ENCODE results near the gene KNTC1.
"Not testable (repeated sequence)": the region's sequence is repeated elsewhere in the genome, so short reads cannot be mapped to it uniquely, and the experiment has no call there.

Gene KNTC1

GRCh38 chr12:122646517-122647217, 119.6 kb downstream of the KNTC1 start:
- H2AK5ac ChIP-seq (ENCODE audit: low read length), result no peak overlapping the region
- H3K4me2 ChIP-seq (ENCODE audit: low read length), result no peak overlapping the region
- no peak overlapping the region for H3K9ac ChIP-seq (ENCODE audit: low read length)
- H4K8ac ChIP-seq (ENCODE audit: low read depth, low read length), result peak overlapping the region; percentile 14
- DNase-seq, result no peak
- no peak overlapping the region for H3K27ac ChIP-seq (ENCODE audit: low read depth, low read length)
- H3K4ac ChIP-seq (ENCODE audit: low read depth, low read length), result no peak overlapping the region
- H3K36me3 ChIP-seq (ENCODE audit: control insufficient read depth, insufficient read depth, low read length), result no peaks in the 10 kb centered on the region
- no CpG with 5 or more reads among the region's 8 CpGs for WGBS (ENCODE audit: extremely low coverage, insufficient coverage, low lambda C conversion rate)
- H3K18ac ChIP-seq (ENCODE audit: low read length), result no peak overlapping the region
- H3K23ac ChIP-seq (ENCODE audit: low read length), result no peak overlapping the region
- no peak overlapping the region for H3K56ac ChIP-seq (ENCODE audit: low read length)
- H2BK15ac ChIP-seq (replicated peaks; ENCODE audit: low read depth), result no peak overlapping the region
- H3K4me3 ChIP-seq (ENCODE audit: low read length), result no peak overlapping the region
- no peak overlapping the region for H2BK5ac ChIP-seq (ENCODE audit: low read length)
- H4K5ac ChIP-seq (ENCODE audit: low read length), result no peak overlapping the region
- no peaks in the 10 kb centered on the region for H3K27me3 ChIP-seq (ENCODE audit: insufficient read depth, low read length, poor library complexity)
- no peaks in the 10 kb centered on the region for H3K79me1 ChIP-seq (ENCODE audit: low read length)
- no peaks in the 10 kb centered on the region for H3K79me2 ChIP-seq (ENCODE audit: control insufficient read depth, insufficient read depth, low read length)
- H3K4me1 ChIP-seq (ENCODE audit: control insufficient read depth, low read depth, low read length), result no peaks in the 10 kb centered on the region
- no peak overlapping the region for H2BK120ac ChIP-seq (ENCODE audit: low read depth, low read length)

DNA sequence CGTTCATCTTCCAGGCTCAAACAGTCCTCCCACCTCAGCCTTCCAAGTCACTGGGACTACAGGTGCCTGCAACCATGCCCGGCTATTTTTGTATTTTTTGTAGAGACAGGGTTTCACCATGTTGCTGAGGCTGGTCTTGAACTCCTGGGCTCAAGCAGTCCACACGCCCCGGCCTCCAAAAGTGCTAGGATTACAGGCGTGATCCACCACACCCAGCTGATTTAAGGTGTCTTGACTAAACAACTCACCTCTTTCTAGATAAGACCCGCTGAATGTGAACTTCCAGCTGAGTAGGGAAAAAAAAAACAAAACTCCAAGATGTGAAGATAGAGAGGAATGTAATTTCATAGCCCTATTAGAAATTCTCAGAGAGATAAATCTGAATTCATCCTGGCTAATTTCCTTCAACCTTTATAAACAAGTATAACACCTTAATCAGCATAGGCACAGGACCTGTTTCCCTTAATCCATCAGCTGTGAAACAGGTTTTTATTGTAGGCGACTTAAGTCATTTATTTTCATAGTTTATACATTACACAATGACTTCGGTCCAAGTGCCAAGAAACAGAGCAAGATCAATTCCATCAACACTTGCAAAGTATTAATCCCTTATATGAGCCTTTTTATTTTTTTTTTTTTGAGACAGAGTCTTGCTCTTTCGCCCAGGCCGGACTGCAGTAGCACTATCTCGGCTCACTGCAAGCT, 124.6 kb downstream of the KNTC1 start:
- H3K4me2 ChIP-seq (ENCODE audit: low read length), result no peak overlapping the region
- H3K4ac ChIP-seq (ENCODE audit: low read depth, low read length), result no peak overlapping the region
- no peak overlapping the region for H4K5ac ChIP-seq (ENCODE audit: low read length)
- no peak overlapping the region for H2BK120ac ChIP-seq (ENCODE audit: low read depth, low read length)
- H3K27me3 ChIP-seq (ENCODE audit: insufficient read depth, low read length, poor library complexity), result no peaks in the 10 kb centered on the region
- no peak overlapping the region for H2BK15ac ChIP-seq (replicated peaks; ENCODE audit: low read depth)
- DNase-seq, result no peak
- H4K8ac ChIP-seq (ENCODE audit: low read depth, low read length), result no peak overlapping the region
- H3K36me3 ChIP-seq (ENCODE audit: control insufficient read depth, insufficient read depth, low read length), result no peaks in the 10 kb centered on the region
- no peak overlapping the region for H2AK5ac ChIP-seq (ENCODE audit: low read length)
- WGBS (ENCODE audit: extremely low coverage, insufficient coverage, low lambda C conversion rate), result no CpG with 5 or more reads among the region's 11 CpGs
- no peaks in the 10 kb centered on the region for H3K79me2 ChIP-seq (ENCODE audit: control insufficient read depth, insufficient read depth, low read length)
- H3K9ac ChIP-seq (ENCODE audit: low read length), result no peak overlapping the region
- H3K23ac ChIP-seq (ENCODE audit: low read length), result no peak overlapping the region
- H3K4me1 ChIP-seq (ENCODE audit: control insufficient read depth, low read depth, low read length), result no peaks in the 10 kb centered on the region
- no peak overlapping the region for H3K4me3 ChIP-seq (ENCODE audit: low read length)
- H3K79me1 ChIP-seq (ENCODE audit: low read length), result no peaks in the 10 kb centered on the region
- no peak overlapping the region for H3K18ac ChIP-seq (ENCODE audit: low read length)
- no peak overlapping the region for H3K56ac ChIP-seq (ENCODE audit: low read length)
- no peak overlapping the region for H3K27ac ChIP-seq (ENCODE audit: low read depth, low read length)
- no peak overlapping the region for H2BK5ac ChIP-seq (ENCODE audit: low read length)

- not testable (repeated sequence) for H3K9ac ChIP-seq (ENCODE audit: low read length); H2BK15ac ChIP-seq (replicated peaks; ENCODE audit: low read depth); H3K23ac ChIP-seq (ENCODE audit: low read length); H2BK5ac ChIP-seq (ENCODE audit: low read length); H3K4ac ChIP-seq (ENCODE audit: low read depth, low read length); H3K36me3 ChIP-seq (ENCODE audit: control insufficient read depth, insufficient read depth, low read length); H3K27me3 ChIP-seq (ENCODE audit: insufficient read depth, low read length, poor library complexity); H3K56ac ChIP-seq (ENCODE audit: low read length); H3K79me2 ChIP-seq (ENCODE audit: control insufficient read depth, insufficient read depth, low read length); H3K4me3 ChIP-seq (ENCODE audit: low read length); DNase-seq; H4K8ac ChIP-seq (ENCODE audit: low read depth, low read length); H3K79me1 ChIP-seq (ENCODE audit: low read length); H3K4me2 ChIP-seq (ENCODE audit: low read length); H3K18ac ChIP-seq (ENCODE audit: low read length); H2BK120ac ChIP-seq (ENCODE audit: low read depth, low read length); H3K4me1 ChIP-seq (ENCODE audit: control insufficient read depth, low read depth, low read length); H4K5ac ChIP-seq (ENCODE audit: low read length); H3K27ac ChIP-seq (ENCODE audit: low read depth, low read length); H2AK5ac ChIP-seq (ENCODE audit: low read length)
- WGBS (ENCODE audit: extremely low coverage, insufficient coverage, low lambda C conversion rate), result no CpG with 5 or more reads among the region's 8 CpGs
Observed at GRCh38 chr12:122653291-122653690, 126.2 kb downstream of the KNTC1 start.

DNA sequence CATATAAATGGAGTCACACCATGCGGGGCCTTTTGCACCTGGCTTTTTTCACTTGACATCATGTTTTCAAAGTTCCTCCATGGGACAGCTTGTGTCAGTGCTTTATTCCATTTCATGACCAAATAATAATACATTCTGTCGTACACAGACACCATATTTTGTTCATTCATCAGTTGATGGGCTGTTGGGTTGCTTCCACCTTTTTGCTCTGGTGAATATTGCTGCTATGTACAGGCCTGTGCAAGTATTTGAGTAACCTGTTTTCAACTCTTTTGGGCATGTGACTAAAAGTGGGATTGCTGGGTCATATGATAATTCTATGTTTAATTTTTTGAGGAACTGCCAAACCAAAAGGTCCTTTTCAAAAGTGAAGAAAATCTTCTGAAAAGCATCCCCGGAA, 129.2 kb downstream of the KNTC1 start:
- no peaks in the 10 kb centered on the region for H3K79me1 ChIP-seq (ENCODE audit: low read length)
- WGBS (ENCODE audit: extremely low coverage, insufficient coverage, low lambda C conversion rate), result no CpG with 5 or more reads among the region's 3 CpGs
- H2BK120ac ChIP-seq (ENCODE audit: low read depth, low read length), result no peak overlapping the region

GRCh38 chr12:122659579-122659978, 132.5 kb downstream of the KNTC1 start:
- Histone ChIP-seq H3K23ac (ENCODE audit: low read length) (no peak overlapping the region), H2BK15ac (replicated peaks; ENCODE audit: low read depth) (no peak overlapping the region), H2BK5ac (ENCODE audit: low read length) (no peak overlapping the region), H3K79me1 (ENCODE audit: low read length) (no peaks in the 10 kb centered on the region), H3K27ac (ENCODE audit: low read depth, low read length) (no peak overlapping the region), H3K36me3 (ENCODE audit: control insufficient read depth, insufficient read depth, low read length) (no peaks in the 10 kb centered on the region), H3K4me3 (ENCODE audit: low read length) (no peak overlapping the region), H3K27me3 (ENCODE audit: insufficient read depth, low read length, poor library complexity) (no peaks in the 10 kb centered on the region), H3K4me2 (ENCODE audit: low read length) (no peak overlapping the region), H4K5ac (ENCODE audit: low read length) (no peak overlapping the region), H3K56ac (ENCODE audit: low read length) (no peak overlapping the region), H2BK120ac (ENCODE audit: low read depth, low read length) (no peak overlapping the region), H4K8ac (ENCODE audit: low read depth, low read length) (no peak overlapping the region), H3K9ac (ENCODE audit: low read length) (no peak overlapping the region), H3K4me1 (ENCODE audit: control insufficient read depth, low read depth, low read length) (no peaks in the 10 kb centered on the region), H3K4ac (ENCODE audit: low read depth, low read length) (no peak overlapping the region), H3K18ac (ENCODE audit: low read length) (no peak overlapping the region), H3K79me2 (ENCODE audit: control insufficient read depth, insufficient read depth, low read length) (no peaks in the 10 kb centered on the region), H2AK5ac (ENCODE audit: low read length) (no peak overlapping the region)
- no peak for DNase-seq
- no CpG with 5 or more reads among the region's 6 CpGs for WGBS (ENCODE audit: extremely low coverage, insufficient coverage, low lambda C conversion rate)

More for the DNA sequence above, 129.2 kb downstream of the KNTC1 start:
- Histone ChIP-seq H3K4me3 (ENCODE audit: low read length) (no peak overlapping the region), H3K27me3 (ENCODE audit: insufficient read depth, low read length, poor library complexity) (no peaks in the 10 kb centered on the region), H2AK5ac (ENCODE audit: low read length) (no peak overlapping the region), H3K27ac (ENCODE audit: low read depth, low read length) (no peak overlapping the region), H3K4me1 (ENCODE audit: control insufficient read depth, low read depth, low read length) (no peaks in the 10 kb centered on the region), H3K56ac (ENCODE audit: low read length) (no peak overlapping the region), H3K23ac (ENCODE audit: low read length) (no peak overlapping the region), H4K8ac (ENCODE audit: low read depth, low read length) (no peak overlapping the region), H3K79me2 (ENCODE audit: control insufficient read depth, insufficient read depth, low read length) (no peaks in the 10 kb centered on the region), H4K5ac (ENCODE audit: low read length) (no peak overlapping the region), H3K9ac (ENCODE audit: low read length) (no peak overlapping the region), H2BK15ac (replicated peaks; ENCODE audit: low read depth) (no peak overlapping the region), H2BK5ac (ENCODE audit: low read length) (no peak overlapping the region), H3K4me2 (ENCODE audit: low read length) (no peak overlapping the region), H3K4ac (ENCODE audit: low read depth, low read length) (no peak overlapping the region), H3K18ac (ENCODE audit: low read length) (no peak overlapping the region), H3K36me3 (ENCODE audit: control insufficient read depth, insufficient read depth, low read length) (no peaks in the 10 kb centered on the region)
- DNase-seq, result no peak
